ENCODE measurements around the gene DUSP7.

DNA sequence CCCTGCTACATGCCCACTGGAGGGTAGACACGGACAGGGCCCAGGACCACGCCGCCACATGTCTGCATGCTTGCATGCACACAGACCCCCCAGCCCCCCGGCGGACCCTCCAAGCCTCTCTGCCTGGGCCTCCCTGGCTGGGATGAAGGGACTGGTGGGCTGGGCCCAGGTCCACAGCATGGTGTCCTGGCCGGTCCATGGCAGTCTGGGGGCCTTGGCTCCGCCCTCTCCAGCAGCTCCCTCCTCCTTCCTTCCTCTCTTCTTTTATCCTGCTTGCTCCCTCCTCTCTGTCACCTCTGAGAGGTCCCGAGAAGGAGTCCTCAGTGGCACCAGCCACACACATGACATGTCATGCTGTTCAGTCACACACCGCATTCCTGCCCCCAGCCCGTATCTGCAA lies 24.5 kb downstream of the DUSP7 start:
- TF ChIP-seq RAD21 (IDR thresholded peaks at IDR 0.05; ENCODE audit: low read length): no peak
- TF ChIP-seq, protein P1, sequence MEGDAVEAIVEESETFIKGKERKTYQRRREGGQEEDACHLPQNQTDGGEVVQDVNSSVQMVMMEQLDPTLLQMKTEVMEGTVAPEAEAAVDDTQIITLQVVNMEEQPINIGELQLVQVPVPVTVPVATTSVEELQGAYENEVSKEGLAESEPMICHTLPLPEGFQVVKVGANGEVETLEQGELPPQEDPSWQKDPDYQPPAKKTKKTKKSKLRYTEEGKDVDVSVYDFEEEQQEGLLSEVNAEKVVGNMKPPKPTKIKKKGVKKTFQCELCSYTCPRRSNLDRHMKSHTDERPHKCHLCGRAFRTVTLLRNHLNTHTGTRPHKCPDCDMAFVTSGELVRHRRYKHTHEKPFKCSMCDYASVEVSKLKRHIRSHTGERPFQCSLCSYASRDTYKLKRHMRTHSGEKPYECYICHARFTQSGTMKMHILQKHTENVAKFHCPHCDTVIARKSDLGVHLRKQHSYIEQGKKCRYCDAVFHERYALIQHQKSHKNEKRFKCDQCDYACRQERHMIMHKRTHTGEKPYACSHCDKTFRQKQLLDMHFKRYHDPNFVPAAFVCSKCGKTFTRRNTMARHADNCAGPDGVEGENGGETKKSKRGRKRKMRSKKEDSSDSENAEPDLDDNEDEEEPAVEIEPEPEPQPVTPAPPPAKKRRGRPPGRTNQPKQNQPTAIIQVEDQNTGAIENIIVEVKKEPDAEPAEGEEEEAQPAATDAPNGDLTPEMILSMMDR (IDR thresholded peaks at IDR 0.05): no peak
- TF ChIP-seq, protein P2, sequence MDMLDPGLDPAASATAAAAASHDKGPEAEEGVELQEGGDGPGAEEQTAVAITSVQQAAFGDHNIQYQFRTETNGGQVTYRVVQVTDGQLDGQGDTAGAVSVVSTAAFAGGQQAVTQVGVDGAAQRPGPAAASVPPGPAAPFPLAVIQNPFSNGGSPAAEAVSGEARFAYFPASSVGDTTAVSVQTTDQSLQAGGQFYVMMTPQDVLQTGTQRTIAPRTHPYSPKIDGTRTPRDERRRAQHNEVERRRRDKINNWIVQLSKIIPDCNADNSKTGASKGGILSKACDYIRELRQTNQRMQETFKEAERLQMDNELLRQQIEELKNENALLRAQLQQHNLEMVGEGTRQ (IDR thresholded peaks at IDR 0.05; ENCODE audit: borderline replicate concordance, low read depth, low read length): no peak
- no peak for TF ChIP-seq TCF12 (IDR thresholded peaks at IDR 0.05)
- no peak for TF ChIP-seq FOSL2 (IDR thresholded peaks at IDR 0.05; ENCODE audit: borderline replicate concordance, low read depth)
- TF ChIP-seq GABPA (IDR thresholded peaks at IDR 0.05; ENCODE audit: low read depth): no peak
- TF ChIP-seq REST (IDR thresholded peaks at IDR 0.05; ENCODE audit: low read depth, low read length): no peak
- no peak for TF ChIP-seq JUND (IDR thresholded peaks at IDR 0.05)
- TF ChIP-seq MXI1 (IDR thresholded peaks at IDR 0.05; ENCODE audit: low read depth, low read length): no peak
